K562 (cell line): ENCODE results near the gene XPOT. TPM values are rescaled to one million over a fixed set of nuclear protein-coding genes. Genes with fewer than 3 reads are reported as not detected.

Experiments
- ARNT ChIP-seq, 2 experiments: fragments of 450-650 bp; IDR thresholded peaks; 2 replicates each; pipeline ENCODE4 v1.6.1; 2016; ENCODE audit warnings: mild to moderate bottlenecking in 1 of 2
- ATF1 ChIP-seq, 2 experiments: fragments of 450-650 bp in 1 of 2; IDR thresholded peaks; 2 replicates each; pipeline ENCODE4 v1.6.1; 2016; ENCODE audit warnings: missing compliant biosample characterization in 1 of 2, missing genetic modification characterization in 1 of 2
- BRF2 ChIP-seq: IDR thresholded peaks from 3 replicates; pipeline ENCODE4 v1.6.1; 2011; ENCODE audit warnings: borderline replicate concordance, mild to moderate bottlenecking; ENCODE audit not compliant: insufficient read length, insufficient read depth
- CCAR2 ChIP-seq: fragments of 200-400 bp; formaldehyde crosslinking; IDR thresholded peaks from 2 replicates; pipeline ENCODE4 v1.6.1; 2017; ENCODE audit warnings: mild to moderate bottlenecking, low read depth, low read length
- E2F3 ChIP-seq: fragments of 250-450 bp; sonication (Bioruptor Pico); IDR thresholded peaks from 2 replicates; pipeline ENCODE4 v1.4.0; 2020; ENCODE audit warnings: mild to moderate bottlenecking
- EP300 ChIP-seq: IDR thresholded peaks from 2 replicates; pipeline ENCODE4 v1.6.1; 2012; ENCODE audit warnings: low read length, improper control_type of control experiment
- HNRNPL ChIP-seq: fragments of 200-400 bp; formaldehyde crosslinking; IDR thresholded peaks from 2 replicates; pipeline ENCODE4 v1.6.1; 2017; ENCODE audit warnings: low read depth, mild to moderate bottlenecking, low read length
- L3MBTL2 ChIP-seq: fragments of 450-650 bp; IDR thresholded peaks from 2 replicates; pipeline ENCODE4 v1.6.1; 2016; ENCODE audit warnings: mild to moderate bottlenecking, moderate library complexity
- MAFF ChIP-seq: IDR thresholded peaks from 2 replicates; pipeline ENCODE4 v1.6.1; 2012; ENCODE audit warnings: low read length, improper control_type of control experiment
- MAX ChIP-seq: sonication (generic); formaldehyde crosslinking; IDR thresholded peaks from 2 replicates; pipeline ENCODE4 v1.9.0; 2022; ENCODE audit warnings: mild to moderate bottlenecking, missing genetic modification reagents
- MXI1 ChIP-seq: IDR thresholded peaks from 2 replicates; pipeline ENCODE4 v1.6.1; 2011; ENCODE audit warnings: low read depth, mild to moderate bottlenecking, improper control_type of control experiment, low read length
- PCBP2 ChIP-seq: fragments of 200-400 bp; formaldehyde crosslinking; IDR thresholded peaks from 2 replicates; pipeline ENCODE4 v1.6.1; 2018; ENCODE audit warnings: low read length, low read depth, mild to moderate bottlenecking, moderate library complexity; ENCODE audit not compliant: poor library complexity, severe bottlenecking
- PHTF2 ChIP-seq: fragments of 250-450 bp; sonication (Bioruptor Pico); IDR thresholded peaks from 2 replicates; pipeline ENCODE4 v1.5.0; 2021; ENCODE audit warnings: mild to moderate bottlenecking
- POLR2H ChIP-seq: IDR thresholded peaks from 2 replicates; pipeline ENCODE4 v1.6.1; 2016; ENCODE audit warnings: missing genetic modification characterization, low read depth, mild to moderate bottlenecking, control low read depth, missing compliant biosample characterization, moderate library complexity
- POLR3G ChIP-seq: IDR thresholded peaks from 2 replicates; pipeline ENCODE4 v1.6.1; 2011; ENCODE audit not compliant: insufficient read length, insufficient replicate concordance; ENCODE audit errors: extremely low read depth
- PRPF4 ChIP-seq: fragments of 200-400 bp; formaldehyde crosslinking; IDR thresholded peaks from one replicate; pipeline ENCODE4 v1.6.1; 2017; ENCODE audit warnings: low read length, low read depth, mild to moderate bottlenecking; ENCODE audit not compliant: insufficient read depth, poor library complexity, severe bottlenecking
- SMARCA5 ChIP-seq: fragments of 450-650 bp; IDR thresholded peaks from 2 replicates; pipeline ENCODE4 v1.6.1; 2016
- TEAD2 ChIP-seq: fragments of 450-650 bp; IDR thresholded peaks from 2 replicates; pipeline ENCODE4 v1.6.1; 2016; ENCODE audit warnings: missing genetic modification characterization, control low read depth, missing compliant biosample characterization
- TRIM24 ChIP-seq, 2 experiments: fragments of 450-650 bp; IDR thresholded peaks; 2 replicates each; pipeline ENCODE4 v1.6.1; 2016
- ZC3H11A ChIP-seq: IDR thresholded peaks from 2 replicates; pipeline ENCODE4 v1.6.1; 2012; ENCODE audit warnings: low read depth, low read length, improper control_type of control experiment
- ZFX ChIP-seq: sonication (generic); formaldehyde crosslinking; IDR thresholded peaks from 2 replicates; pipeline ENCODE4 v1.8.0; 2022; ENCODE audit warnings: mild to moderate bottlenecking, missing genetic modification reagents, moderate library complexity
- ZKSCAN8 ChIP-seq: fragments of 200-800 bp; sonication (Bioruptor generic); IDR thresholded peaks from 2 replicates; pipeline ENCODE4 v1.6.1; 2016; ENCODE audit warnings: missing genetic modification characterization, missing compliant biosample characterization
- ZNF24 ChIP-seq: fragments of 450-650 bp; IDR thresholded peaks from 2 replicates; pipeline ENCODE4 v1.6.1; 2016
- ZNF384 ChIP-seq: IDR thresholded peaks from 2 replicates; pipeline ENCODE4 v1.6.1; 2012; ENCODE audit warnings: low read depth, low read length, improper control_type of control experiment
- ZNF695 ChIP-seq: fragments of 450-650 bp; formaldehyde crosslinking; IDR thresholded peaks from 2 replicates; pipeline ENCODE4 v1.4.0; 2020; ENCODE audit warnings: mild to moderate bottlenecking, moderate library complexity
- ZNF76 ChIP-seq: fragments of 250-450 bp; sonication (Bioruptor Pico); IDR thresholded peaks from 2 replicates; pipeline ENCODE4 v1.4.0; 2020; ENCODE audit warnings: mild to moderate bottlenecking, moderate library complexity, borderline replicate concordance
- ZNF77 ChIP-seq: fragments of 250-450 bp; sonication (Bioruptor Pico); IDR thresholded peaks from 2 replicates; pipeline ENCODE4 v1.5.0; 2020
- polyA plus RNA-seq, 8 experiments: library from polyadenylated mRNA; depleted of rRNA in 4 of 8; stranded (reverse) in 5 of 8; unstranded in 3 of 8; fragments of >200 nt; fragmentation: Nextera tagmentation in 2 of 8; fragmentation: Illumina TruSeq in 1 of 8; extraction: Ambion mirVana in 2 of 8; extraction: Trizol in 1 of 8; gene quantifications; 2 replicates each; pipeline versions ENCODE4 v1.2.1 to v1.2.3, GENCODE V29; 2011 to 2014; ENCODE audit warnings: inconsistent platforms in 1 of 8, missing spikeins in 1 of 8
- total RNA-seq, 7 experiments: library from RNA; depleted of rRNA in 6 of 7; stranded (reverse); fragments of >200 nt in 6 of 7; fragmentation: Illumina TruSeq in 2 of 7; extraction: Trizol in 2 of 7; gene quantifications; 2 replicates each; pipeline versions ENCODE4 v1.2.1 to v1.2.3, GENCODE V29; 2011 to 2021; ENCODE audit warnings: low replicate concordance in 1 of 7
- TF ChIP-seq, protein P1 (sequence below): fragments of 450-650 bp; formaldehyde crosslinking; IDR thresholded peaks from 2 replicates; pipeline ENCODE4 v1.4.0; 2022; ENCODE audit warnings: mild to moderate bottlenecking, moderate library complexity

The XPOT gene
- total and polyA plus RNA-seq, 9 of the 15 experiments (the other 6 are each of a cell fraction or from before 2014, with no cell fraction given): 26.2 to 192 (median 102) TPM

GRCh38 chr12:64457032-64457431 is 52.8 kb downstream of the XPOT start (continued):
- TF ChIP-seq ZKSCAN8 (CRISPR knock-in tag): no peak
- TF ChIP-seq ZFX (CRISPR knock-in tag): no peak
- TF ChIP-seq PRPF4: no peak
- TF ChIP-seq POLR2H (tag): 0 out of 2 replicates have a peak, but pooled peaks have one; percentile 35
- no peak for TF ChIP-seq ZNF77
- no peak for TF ChIP-seq SMARCA5
- TF ChIP-seq, protein P1, sequence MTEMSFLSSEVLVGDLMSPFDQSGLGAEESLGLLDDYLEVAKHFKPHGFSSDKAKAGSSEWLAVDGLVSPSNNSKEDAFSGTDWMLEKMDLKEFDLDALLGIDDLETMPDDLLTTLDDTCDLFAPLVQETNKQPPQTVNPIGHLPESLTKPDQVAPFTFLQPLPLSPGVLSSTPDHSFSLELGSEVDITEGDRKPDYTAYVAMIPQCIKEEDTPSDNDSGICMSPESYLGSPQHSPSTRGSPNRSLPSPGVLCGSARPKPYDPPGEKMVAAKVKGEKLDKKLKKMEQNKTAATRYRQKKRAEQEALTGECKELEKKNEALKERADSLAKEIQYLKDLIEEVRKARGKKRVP (CRISPR knock-in tag): no peak
- TF ChIP-seq EP300: peak; percentile 74
- TF ChIP-seq PCBP2: no peak
- no peak for TF ChIP-seq ZNF76 (CRISPR knock-in tag)
- TF ChIP-seq L3MBTL2: no peak
- no peak for TF ChIP-seq MAX (CRISPR knock-in tag)
- TF ChIP-seq MXI1: no peak
- peak in 1 of 2 experiments; percentile 71; a peak in 2 of 4 replicates for TF ChIP-seq ARNT (IDR thresholded peaks at IDR 0.05)
- no peak for TF ChIP-seq MAFF
- TF ChIP-seq BRF2: no peak
- TF ChIP-seq POLR3G: no peak
- no peak for TF ChIP-seq ZC3H11A
- TF ChIP-seq E2F3: no peak
- TF ChIP-seq PHTF2 (CRISPR knock-in tag): no peak
- no peak for TF ChIP-seq HNRNPL
- no peak for TF ChIP-seq CCAR2
- TF ChIP-seq TRIM24 (IDR thresholded peaks at IDR 0.05): peak in 1 of 2 experiments; percentile 35; a peak in 1 of 4 replicates
- TF ChIP-seq ATF1 (CRISPR knock-in tag; IDR thresholded peaks at IDR 0.05): no peak
- TF ChIP-seq ATF1 (tag; IDR thresholded peaks at IDR 0.05): peak; percentile 74
- TF ChIP-seq TEAD2 (tag): no peak
- TF ChIP-seq ZNF384: no peak
- no peak for TF ChIP-seq ZNF695 (CRISPR knock-in tag)
- no peak for TF ChIP-seq ZNF24
